PC-9 (cell line): Measurements from ENCODE around the gene MYO18A. TPM values are rescaled to one million over a fixed set of nuclear protein-coding genes. Genes with fewer than 3 reads are reported as not detected.
A peak's percentile ranks its signal among the peaks of the same experiment; 100 is the strongest.

ENCODE experiments used
- BruUV-seq: library from RNA; stranded (reverse); fragments of 400-500 nt; replicated peaks from 2 replicates; lab custom pipeline; 2021; lab: Mats Ljungman, UMichigan
- CTCF ChIA-PET: fragments of 300-600 bp; sonication (Branson Sonifier 250); formaldehyde crosslinking; loops from one replicate; lab custom pipeline; 2022; ENCODE audit warnings: antibody characterized with exemption; lab: Charles Lee
- POLR2A ChIA-PET: fragments of 300-600 bp; sonication (Branson Sonifier 250); formaldehyde crosslinking; loops from one replicate; lab custom pipeline; 2022; ENCODE audit warnings: antibody characterized with exemption; ENCODE audit not compliant: unreplicated experiment; lab: Charles Lee
- DNase-seq, 2 experiments: peaks; one replicate each; pipeline versions ENCODE4 v3.0.0 to v3.0.0-alpha.2; 2015 to 2022; ENCODE audit warnings: mixed read lengths in 1 of 2
- H2AFZ ChIP-seq: fragments of 200-600 bp; sonication (generic); 2 replicates; pipeline ENCODE4 v1.8.1; 2017; ENCODE audit warnings: antibody characterized with exemption
- H3F3A ChIP-seq: fragments of 200-600 bp; sonication (generic); 2 replicates; pipeline ENCODE4 v1.8.1; 2017; ENCODE audit warnings: antibody characterized with exemption, mild to moderate bottlenecking, low read depth; ENCODE audit not compliant: insufficient read depth
- H3K27ac ChIP-seq: fragments of 200-600 bp; sonication (generic); 2 replicates; pipeline ENCODE4 v1.6.1; 2016; ENCODE audit warnings: mixed run types
- H3K27me3 ChIP-seq: fragments of 200-600 bp; sonication (generic); 2 replicates; pipeline ENCODE4 v1.6.1; 2016; ENCODE audit warnings: low read depth, mixed run types; ENCODE audit not compliant: insufficient read depth
- H3K36me3 ChIP-seq: fragments of 200-600 bp; sonication (generic); 2 replicates; pipeline ENCODE4 v1.6.1; 2016; ENCODE audit warnings: low read depth, mixed run types
- H3K4me1 ChIP-seq: fragments of 200-600 bp; sonication (generic); replicated peaks from 2 replicates; pipeline ENCODE4 v1.6.1; 2016; ENCODE audit warnings: mixed run types; ENCODE audit not compliant: insufficient read depth
- H3K4me2 ChIP-seq: fragments of 200-600 bp; sonication (generic); 2 replicates; pipeline ENCODE4 v1.6.1; 2017; ENCODE audit warnings: mixed run types
- H3K4me3 ChIP-seq: fragments of 200-600 bp; sonication (generic); 2 replicates; pipeline ENCODE4 v1.6.1; 2016; ENCODE audit warnings: mixed run types
- H3K79me2 ChIP-seq: fragments of 200-600 bp; sonication (generic); 2 replicates; pipeline ENCODE4 v1.6.1; 2017; ENCODE audit warnings: low read depth, mixed run types
- H3K9me2 ChIP-seq: fragments of 200-600 bp; sonication (generic); 2 replicates; pipeline ENCODE4 v1.8.1; 2017; ENCODE audit warnings: mild to moderate bottlenecking; ENCODE audit not compliant: insufficient read depth
- H3K9me3 ChIP-seq: fragments of 200-600 bp; sonication (generic); 2 replicates; pipeline ENCODE4 v1.8.1; 2016; ENCODE audit warnings: low read depth; ENCODE audit not compliant: insufficient read depth
- H4K20me1 ChIP-seq: fragments of 200-600 bp; sonication (generic); 2 replicates; pipeline ENCODE4 v1.8.1; 2017; ENCODE audit not compliant: insufficient read depth
- CTCF ChIP-seq: fragments of 200-600 bp; sonication (generic); conservative IDR thresholded peaks from 2 replicates; pipeline ENCODE4 v1.6.1; 2017; ENCODE audit warnings: mixed run types, antibody characterized with exemption, mild to moderate bottlenecking, moderate library complexity
- EZH2 ChIP-seq: fragments of 200-600 bp; sonication (generic); IDR thresholded peaks from 2 replicates; pipeline ENCODE4 v1.8.0; 2017; ENCODE audit warnings: antibody characterized with exemption, low read depth
- intact Hi-C: fragments of 100-400 bp; cut with micrococcal nuclease; formaldehyde crosslinking; loops from one replicate; pipeline ENCODE4 v1.10.0; 2022; ENCODE audit not compliant: unreplicated experiment
- total RNA-seq: library from RNA; stranded (reverse); gene quantifications from 2 replicates; pipeline ENCODE4 v1.2.3, GENCODE V29; 2021

MYO18A gene
- total RNA-seq, 1 experiment from 2014 or later = 150 TPM

DNA sequence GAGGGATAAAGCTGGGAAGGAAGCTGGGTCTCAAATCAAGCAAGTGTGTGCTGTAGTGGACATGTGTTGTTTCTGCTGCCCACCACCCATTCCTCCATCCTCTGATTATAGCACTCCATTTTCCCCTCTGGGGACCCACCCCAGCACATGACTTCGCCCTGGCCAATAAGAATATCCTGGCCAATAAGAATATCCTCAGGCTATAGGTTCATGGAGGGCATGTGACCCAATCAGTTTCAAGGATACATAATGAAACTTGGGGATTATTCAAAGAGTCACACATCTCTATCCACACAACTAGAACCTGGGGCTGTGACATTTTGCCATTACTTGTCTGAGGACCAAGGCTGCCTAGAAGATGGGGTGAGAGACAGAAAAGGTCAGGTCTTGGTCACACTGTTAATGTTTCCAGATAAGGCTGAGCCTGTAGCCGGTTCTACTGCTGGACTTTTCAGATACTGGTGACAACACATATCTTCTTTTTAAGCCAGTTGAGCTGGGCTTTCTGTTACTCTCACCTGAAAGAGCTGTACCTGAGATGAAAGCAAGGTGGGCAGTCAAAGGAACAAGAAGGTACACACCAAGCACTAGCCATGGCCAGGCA lies 33.7 kb downstream of the MYO18A start:
- Histone ChIP-seq H3K9me3 (no peaks in the 10 kb centered on the region), H3K36me3 (peaks cover 6% of the 10 kb centered on the region; the same call in 1 of the 2 replicates), H3K4me1 (peaks cover 64% of the 10 kb centered on the region), H3K27me3 (no peaks in the 10 kb centered on the region), H3K4me2 (no peak overlapping the region), H3K79me2 (peaks cover 93% of the 10 kb centered on the region), H2AFZ (no peak overlapping the region), H3K27ac (peak overlapping the region; percentile 91), H3K9me2 (no peaks in the 10 kb centered on the region), H3K4me3 (no peak overlapping the region), H3F3A (peaks cover 86% of the 10 kb centered on the region), H4K20me1 (peaks cover 22% of the 10 kb centered on the region)
- peak in 1 of 2 experiments; percentile 28 for DNase-seq
- intact Hi-C loops = no loop called here
- no peak for TF ChIP-seq CTCF
- TF ChIP-seq EZH2 = no peak
- BruUV-seq = no TSS peak
- POLR2A ChIA-PET = interaction anchor here (0.6 to 1.1 kb wide), 3 partner anchors 32 to 148 kb away, joined by 5 to 10 read pairs (median 6); partner anchors contain the start of gene MYO18A
- CTCF ChIA-PET = interaction anchor here (1.3 to 3.4 kb wide), 3 partner anchors 22 to 145 kb away, joined by 6 to 29 read pairs (median 20); partner anchors contain the start of gene MYO18A

- H3K4me1 ChIP-seq = peaks cover 60% of the 10 kb centered on the region
- no peaks in the 10 kb centered on the region for H3K9me2 ChIP-seq
- H4K20me1 ChIP-seq = peaks cover 22% of the 10 kb centered on the region
- ChIA-PET CTCF (interaction anchor here (0.6 to 2.5 kb wide), 12 partner anchors 8 to 180 kb away, joined by 3 to 32 read pairs (median 6); partner anchors contain the start of gene MYO18A), POLR2A (interaction anchor here (0.6 to 0.7 kb wide), 5 partner anchors 11 to 147 kb away, joined by 3 to 10 read pairs (median 6); partner anchors contain the start of gene MYO18A)
- no peaks in the 10 kb centered on the region for H3K9me3 ChIP-seq
- H3K36me3 ChIP-seq = peaks cover 6% of the 10 kb centered on the region; the same call in 1 of the 2 replicates
- no TSS peak for BruUV-seq
- H3K4me3 ChIP-seq = no peak overlapping the region
- H2AFZ ChIP-seq = no peak overlapping the region
- H3K4me2 ChIP-seq = no peak overlapping the region
- H3K27ac ChIP-seq = peak overlapping the region; percentile 33; the same call in 1 of the 2 replicates
- DNase-seq = peak; percentile 52 to 56
- H3F3A ChIP-seq = peaks cover 82% of the 10 kb centered on the region
- TF ChIP-seq CTCF (peak; percentile 75), EZH2 (no peak)
- H3K27me3 ChIP-seq = no peaks in the 10 kb centered on the region
- H3K79me2 ChIP-seq = peaks cover 93% of the 10 kb centered on the region
- intact Hi-C loops = loop anchor here (1.0 kb wide), 1 partner anchor 21 kb away; no protein-coding TSS in a partner anchor
Observed at GRCh38 chr17:29145289-29146073, 34.7 kb downstream of the MYO18A start.

DNA sequence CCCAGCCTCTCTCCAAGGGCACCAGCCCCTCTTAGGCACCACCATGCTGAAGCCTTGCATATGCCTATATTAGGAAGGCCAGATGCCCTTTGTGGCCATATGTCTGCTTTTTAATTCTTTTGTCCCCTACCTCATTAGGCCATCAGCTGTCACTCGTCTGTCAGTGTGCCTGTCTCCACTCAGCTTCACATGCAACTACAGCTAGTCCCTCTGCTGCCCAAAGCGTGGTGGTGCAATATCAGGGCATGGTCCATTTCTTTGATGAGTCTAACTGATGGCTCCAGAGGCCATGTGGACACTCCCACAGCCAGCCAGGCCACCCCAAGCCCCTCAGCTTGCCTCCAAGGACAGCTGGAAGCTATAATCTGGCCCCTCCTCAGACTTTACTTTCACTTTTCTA lies 36.3 kb downstream of the MYO18A start:
- Histone ChIP-seq H3K4me3 (no peak overlapping the region), H3K79me2 (peaks cover 92% of the 10 kb centered on the region), H3K4me2 (no peak overlapping the region), H2AFZ (no peak overlapping the region), H3K27ac (no peak overlapping the region), H3K9me2 (no peaks in the 10 kb centered on the region), H3K4me1 (peaks cover 60% of the 10 kb centered on the region), H3F3A (peaks cover 89% of the 10 kb centered on the region), H3K9me3 (no peaks in the 10 kb centered on the region), H3K36me3 (peaks cover 6% of the 10 kb centered on the region; the same call in 1 of the 2 replicates), H4K20me1 (peaks cover 32% of the 10 kb centered on the region), H3K27me3 (no peaks in the 10 kb centered on the region)
- POLR2A ChIA-PET = no interaction called here
- intact Hi-C loops = no loop called here
- TF ChIP-seq EZH2 (no peak), CTCF (peak; percentile 46; the same call in 1 of the 2 replicates)
- BruUV-seq = no TSS peak
- DNase-seq = peak in 1 of 2 experiments; percentile 35
- CTCF ChIA-PET = interaction anchor here (1.7 kb wide), 2 partner anchors 19 to 178 kb away, joined by 5 to 9 read pairs; no protein-coding TSS in a partner anchor
